HEK293 (cell line): Measurements from ENCODE around the gene DRAP1.

ENCODE experiments used
- CTCF ChIA-PET: fragments of 350-600 bp; formaldehyde crosslinking; extraction: SDS; loops from one replicate; lab custom pipeline; 2021; ENCODE audit warnings: antibody characterized with exemption; lab: Yijun Ruan, JAX
- POLR2A ChIA-PET: fragments of 300-600 bp; formaldehyde crosslinking; extraction: SDS; loops from one replicate; lab custom pipeline; 2020; ENCODE audit warnings: antibody characterized with exemption, inconsistent platforms; lab: Yijun Ruan, JAX
- H3K27ac ChIP-seq: fragments of 200-500 bp; sonication (Bioruptor generic); 2 replicates; pipeline ENCODE4 v1.5.1; 2014; ENCODE audit warnings: low read depth, low read length, control low read depth, inconsistent platforms; ENCODE audit errors: extremely low read depth
- H3K36me3 ChIP-seq, 2 experiments: fragments of 200-500 bp in 1 of 2; sonication (Bioruptor generic) in 1 of 2; 1 replicate in 1 of 2; 2 replicates in 1 of 2; pipeline ENCODE4 v1.5.1; 2014 to 2017; ENCODE audit warnings: inconsistent platforms in 2 of 2, low read length in 2 of 2; ENCODE audit not compliant: control insufficient read depth in 2 of 2, insufficient read depth in 1 of 2
- H3K4me1 ChIP-seq: fragments of 200-500 bp; sonication (Bioruptor generic); 2 replicates; pipeline ENCODE4 v1.5.1; 2014; ENCODE audit warnings: mild to moderate bottlenecking, low read length, inconsistent platforms; ENCODE audit not compliant: control insufficient read depth, insufficient read depth
- H3K4me3 ChIP-seq: 2 replicates; pipeline ENCODE4 v1.5.1; 2011; ENCODE audit warnings: low read depth, mild to moderate bottlenecking, control low read depth, low read length, moderate library complexity
- H3K9me3 ChIP-seq: fragments of 200-500 bp; sonication (Bioruptor generic); 2 replicates; pipeline ENCODE4 v1.5.1; 2014; ENCODE audit warnings: low read depth, low read length, inconsistent platforms; ENCODE audit not compliant: control insufficient read depth, insufficient read depth
- BCL11A ChIP-seq: fragments of 450-650 bp; formaldehyde crosslinking; IDR thresholded peaks from 2 replicates; pipeline ENCODE4 v1.5.1; 2016; ENCODE audit warnings: low read depth, missing biosample characterization, missing genetic modification characterization
- BCL11B ChIP-seq: fragments of 450-650 bp; formaldehyde crosslinking; IDR thresholded peaks from 2 replicates; pipeline ENCODE4 v1.5.1; 2016; ENCODE audit warnings: low read depth, missing biosample characterization, missing genetic modification characterization
- FEZF1 ChIP-seq: fragments of 450-650 bp; formaldehyde crosslinking; IDR thresholded peaks from 2 replicates; pipeline ENCODE4 v1.5.1; 2016; ENCODE audit warnings: missing biosample characterization, missing genetic modification characterization
- GLI4 ChIP-seq: fragments of 450-650 bp; formaldehyde crosslinking; IDR thresholded peaks from 2 replicates; pipeline ENCODE4 v1.5.1; 2016; ENCODE audit warnings: missing biosample characterization, missing genetic modification characterization
- HOXC10 ChIP-seq: sonication (generic); formaldehyde crosslinking; IDR thresholded peaks from 2 replicates; pipeline ENCODE4 v1.8.1; 2023; ENCODE audit warnings: mild to moderate bottlenecking, missing genetic modification reagents
- SP3 ChIP-seq: fragments of 450-650 bp; formaldehyde crosslinking; IDR thresholded peaks from 2 replicates; pipeline ENCODE4 v1.5.1; 2016; ENCODE audit warnings: missing biosample characterization, missing genetic modification characterization
- TCF7L2 ChIP-seq: IDR thresholded peaks from 2 replicates; pipeline ENCODE4 v1.6.1; 2011; ENCODE audit warnings: low read depth, mild to moderate bottlenecking, inconsistent platforms, low read length, moderate library complexity, borderline replicate concordance
- TRIM28 ChIP-seq: IDR thresholded peaks from 2 replicates; pipeline ENCODE4 v1.6.1; 2011; ENCODE audit warnings: low read length, control low read depth, borderline replicate concordance
- ZEB2 ChIP-seq: fragments of 450-650 bp; formaldehyde crosslinking; IDR thresholded peaks from 2 replicates; pipeline ENCODE4 v1.5.1; 2016; ENCODE audit warnings: missing biosample characterization, missing genetic modification characterization
- ZNF10 ChIP-seq: fragments of 450-650 bp; formaldehyde crosslinking; IDR thresholded peaks from 2 replicates; pipeline ENCODE4 v1.5.1; 2017; ENCODE audit warnings: missing biosample characterization, missing genetic modification characterization
- ZNF266 ChIP-seq: fragments of 450-650 bp; formaldehyde crosslinking; IDR thresholded peaks from 2 replicates; pipeline ENCODE4 v1.5.1; 2016; ENCODE audit warnings: missing biosample characterization, missing genetic modification characterization, low read depth
- ZNF341 ChIP-seq: fragments of 450-650 bp; formaldehyde crosslinking; IDR thresholded peaks from 2 replicates; pipeline ENCODE4; 2016; ENCODE audit warnings: low read depth, missing biosample characterization, missing genetic modification characterization
- ZNF585B ChIP-seq: fragments of 450-650 bp; formaldehyde crosslinking; IDR thresholded peaks from 2 replicates; pipeline ENCODE4 v1.5.1; 2016; ENCODE audit warnings: missing biosample characterization, missing genetic modification characterization
- TF ChIP-seq, protein P1 (sequence below): fragments of 450-650 bp; formaldehyde crosslinking; IDR thresholded peaks from 2 replicates; pipeline ENCODE4 v1.5.1; 2016; ENCODE audit warnings: missing biosample characterization, missing genetic modification characterization
- TF ChIP-seq, protein P2 (sequence below): fragments of 450-650 bp; formaldehyde crosslinking; conservative IDR thresholded peaks from 2 replicates; pipeline ENCODE4 v1.5.1; 2016; ENCODE audit warnings: low read depth, missing biosample characterization, missing genetic modification characterization
- TF ChIP-seq, protein P3 (sequence below): fragments of 450-650 bp; formaldehyde crosslinking; IDR thresholded peaks from 2 replicates; pipeline ENCODE4 v1.5.1; 2016; ENCODE audit warnings: missing biosample characterization, missing genetic modification characterization, low read depth
- TF ChIP-seq, protein P4 (sequence below): fragments of 450-650 bp; formaldehyde crosslinking; IDR thresholded peaks from 2 replicates; pipeline ENCODE4 v1.5.1; 2017; ENCODE audit warnings: missing biosample characterization, missing genetic modification characterization
- TF ChIP-seq, protein P5 (sequence below): fragments of 450-650 bp; formaldehyde crosslinking; IDR thresholded peaks from 2 replicates; pipeline ENCODE4 v1.5.1; 2016; ENCODE audit warnings: missing biosample characterization, missing genetic modification characterization
- TF ChIP-seq, protein P6 (sequence below): fragments of 450-650 bp; formaldehyde crosslinking; IDR thresholded peaks from 2 replicates; pipeline ENCODE4; 2016; ENCODE audit warnings: missing biosample characterization, missing genetic modification characterization

Gene DRAP1

DNA sequence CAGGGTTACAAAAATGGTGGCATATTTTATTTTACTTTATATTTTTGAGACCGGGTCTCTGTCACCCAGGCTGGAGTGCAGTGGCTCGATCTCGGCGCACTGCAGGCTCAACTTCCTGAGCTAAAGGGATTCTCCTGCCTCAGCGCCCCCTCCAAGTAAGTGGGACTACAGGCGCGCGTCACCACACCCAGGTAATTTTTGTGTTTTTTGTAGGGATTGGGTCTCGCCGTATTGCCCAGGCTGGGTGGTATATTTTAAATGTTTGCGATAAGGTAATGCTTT is 18.4 kb upstream of the DRAP1 start:
- no peak overlapping the region for H3K27ac ChIP-seq
- TF ChIP-seq ZNF10: no peak
- no peak for TF ChIP-seq TRIM28
- no peak for TF ChIP-seq BCL11A (tag by site-specific recombination)
- TF ChIP-seq, protein P1, sequence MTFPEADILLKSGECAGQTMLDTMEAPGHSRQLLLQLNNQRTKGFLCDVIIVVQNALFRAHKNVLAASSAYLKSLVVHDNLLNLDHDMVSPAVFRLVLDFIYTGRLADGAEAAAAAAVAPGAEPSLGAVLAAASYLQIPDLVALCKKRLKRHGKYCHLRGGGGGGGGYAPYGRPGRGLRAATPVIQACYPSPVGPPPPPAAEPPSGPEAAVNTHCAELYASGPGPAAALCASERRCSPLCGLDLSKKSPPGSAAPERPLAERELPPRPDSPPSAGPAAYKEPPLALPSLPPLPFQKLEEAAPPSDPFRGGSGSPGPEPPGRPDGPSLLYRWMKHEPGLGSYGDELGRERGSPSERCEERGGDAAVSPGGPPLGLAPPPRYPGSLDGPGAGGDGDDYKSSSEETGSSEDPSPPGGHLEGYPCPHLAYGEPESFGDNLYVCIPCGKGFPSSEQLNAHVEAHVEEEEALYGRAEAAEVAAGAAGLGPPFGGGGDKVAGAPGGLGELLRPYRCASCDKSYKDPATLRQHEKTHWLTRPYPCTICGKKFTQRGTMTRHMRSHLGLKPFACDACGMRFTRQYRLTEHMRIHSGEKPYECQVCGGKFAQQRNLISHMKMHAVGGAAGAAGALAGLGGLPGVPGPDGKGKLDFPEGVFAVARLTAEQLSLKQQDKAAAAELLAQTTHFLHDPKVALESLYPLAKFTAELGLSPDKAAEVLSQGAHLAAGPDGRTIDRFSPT: no peak
- TF ChIP-seq GLI4: no peak
- TF ChIP-seq, protein P2, sequence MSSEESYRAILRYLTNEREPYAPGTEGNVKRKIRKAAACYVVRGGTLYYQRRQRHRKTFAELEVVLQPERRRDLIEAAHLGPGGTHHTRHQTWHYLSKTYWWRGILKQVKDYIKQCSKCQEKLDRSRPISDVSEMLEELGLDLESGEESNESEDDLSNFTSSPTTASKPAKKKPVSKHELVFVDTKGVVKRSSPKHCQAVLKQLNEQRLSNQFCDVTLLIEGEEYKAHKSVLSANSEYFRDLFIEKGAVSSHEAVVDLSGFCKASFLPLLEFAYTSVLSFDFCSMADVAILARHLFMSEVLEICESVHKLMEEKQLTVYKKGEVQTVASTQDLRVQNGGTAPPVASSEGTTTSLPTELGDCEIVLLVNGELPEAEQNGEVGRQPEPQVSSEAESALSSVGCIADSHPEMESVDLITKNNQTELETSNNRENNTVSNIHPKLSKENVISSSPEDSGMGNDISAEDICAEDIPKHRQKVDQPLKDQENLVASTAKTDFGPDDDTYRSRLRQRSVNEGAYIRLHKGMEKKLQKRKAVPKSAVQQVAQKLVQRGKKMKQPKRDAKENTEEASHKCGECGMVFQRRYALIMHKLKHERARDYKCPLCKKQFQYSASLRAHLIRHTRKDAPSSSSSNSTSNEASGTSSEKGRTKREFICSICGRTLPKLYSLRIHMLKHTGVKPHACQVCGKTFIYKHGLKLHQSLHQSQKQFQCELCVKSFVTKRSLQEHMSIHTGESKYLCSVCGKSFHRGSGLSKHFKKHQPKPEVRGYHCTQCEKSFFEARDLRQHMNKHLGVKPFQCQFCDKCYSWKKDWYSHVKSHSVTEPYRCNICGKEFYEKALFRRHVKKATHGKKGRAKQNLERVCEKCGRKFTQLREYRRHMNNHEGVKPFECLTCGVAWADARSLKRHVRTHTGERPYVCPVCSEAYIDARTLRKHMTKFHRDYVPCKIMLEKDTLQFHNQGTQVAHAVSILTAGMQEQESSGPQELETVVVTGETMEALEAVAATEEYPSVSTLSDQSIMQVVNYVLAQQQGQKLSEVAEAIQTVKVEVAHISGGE (tag by site-specific recombination): no peak
- TF ChIP-seq TCF7L2: no peak
- TF ChIP-seq, protein P3, sequence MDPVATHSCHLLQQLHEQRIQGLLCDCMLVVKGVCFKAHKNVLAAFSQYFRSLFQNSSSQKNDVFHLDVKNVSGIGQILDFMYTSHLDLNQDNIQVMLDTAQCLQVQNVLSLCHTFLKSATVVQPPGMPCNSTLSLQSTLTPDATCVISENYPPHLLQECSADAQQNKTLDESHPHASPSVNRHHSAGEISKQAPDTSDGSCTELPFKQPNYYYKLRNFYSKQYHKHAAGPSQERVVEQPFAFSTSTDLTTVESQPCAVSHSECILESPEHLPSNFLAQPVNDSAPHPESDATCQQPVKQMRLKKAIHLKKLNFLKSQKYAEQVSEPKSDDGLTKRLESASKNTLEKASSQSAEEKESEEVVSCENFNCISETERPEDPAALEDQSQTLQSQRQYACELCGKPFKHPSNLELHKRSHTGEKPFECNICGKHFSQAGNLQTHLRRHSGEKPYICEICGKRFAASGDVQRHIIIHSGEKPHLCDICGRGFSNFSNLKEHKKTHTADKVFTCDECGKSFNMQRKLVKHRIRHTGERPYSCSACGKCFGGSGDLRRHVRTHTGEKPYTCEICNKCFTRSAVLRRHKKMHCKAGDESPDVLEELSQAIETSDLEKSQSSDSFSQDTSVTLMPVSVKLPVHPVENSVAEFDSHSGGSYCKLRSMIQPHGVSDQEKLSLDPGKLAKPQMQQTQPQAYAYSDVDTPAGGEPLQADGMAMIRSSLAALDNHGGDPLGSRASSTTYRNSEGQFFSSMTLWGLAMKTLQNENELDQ (tag by site-specific recombination): no peak
- no peak for TF ChIP-seq HOXC10 (CRISPR knock-in tag)
- no peak for TF ChIP-seq ZNF585B (tag by site-specific recombination)
- TF ChIP-seq, protein P4, sequence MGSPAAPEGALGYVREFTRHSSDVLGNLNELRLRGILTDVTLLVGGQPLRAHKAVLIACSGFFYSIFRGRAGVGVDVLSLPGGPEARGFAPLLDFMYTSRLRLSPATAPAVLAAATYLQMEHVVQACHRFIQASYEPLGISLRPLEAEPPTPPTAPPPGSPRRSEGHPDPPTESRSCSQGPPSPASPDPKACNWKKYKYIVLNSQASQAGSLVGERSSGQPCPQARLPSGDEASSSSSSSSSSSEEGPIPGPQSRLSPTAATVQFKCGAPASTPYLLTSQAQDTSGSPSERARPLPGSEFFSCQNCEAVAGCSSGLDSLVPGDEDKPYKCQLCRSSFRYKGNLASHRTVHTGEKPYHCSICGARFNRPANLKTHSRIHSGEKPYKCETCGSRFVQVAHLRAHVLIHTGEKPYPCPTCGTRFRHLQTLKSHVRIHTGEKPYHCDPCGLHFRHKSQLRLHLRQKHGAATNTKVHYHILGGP: no peak
- TF ChIP-seq SP3 (tag by site-specific recombination): no peak
- TF ChIP-seq, protein P5, sequence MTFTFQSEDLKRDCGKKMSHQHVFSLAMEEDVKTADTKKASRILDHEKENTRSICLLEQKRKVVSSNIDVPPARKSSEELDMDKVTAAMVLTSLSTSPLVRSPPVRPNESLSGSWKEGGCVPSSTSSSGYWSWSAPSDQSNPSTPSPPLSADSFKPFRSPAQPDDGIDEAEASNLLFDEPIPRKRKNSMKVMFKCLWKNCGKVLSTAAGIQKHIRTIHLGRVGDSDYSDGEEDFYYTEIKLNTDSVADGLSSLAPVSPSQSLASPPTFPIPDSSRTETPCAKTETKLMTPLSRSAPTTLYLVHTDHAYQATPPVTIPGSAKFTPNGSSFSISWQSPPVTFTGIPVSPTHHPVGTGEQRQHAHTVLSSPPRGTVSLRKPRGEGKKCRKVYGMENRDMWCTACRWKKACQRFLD (tag by site-specific recombination): no peak
- TF ChIP-seq ZEB2 (tag by site-specific recombination): no peak
- TF ChIP-seq FEZF1 (tag by site-specific recombination): no peak
- no peak for TF ChIP-seq ZNF266 (tag by site-specific recombination)
- TF ChIP-seq BCL11B (tag by site-specific recombination): no peak
- TF ChIP-seq, protein P6, sequence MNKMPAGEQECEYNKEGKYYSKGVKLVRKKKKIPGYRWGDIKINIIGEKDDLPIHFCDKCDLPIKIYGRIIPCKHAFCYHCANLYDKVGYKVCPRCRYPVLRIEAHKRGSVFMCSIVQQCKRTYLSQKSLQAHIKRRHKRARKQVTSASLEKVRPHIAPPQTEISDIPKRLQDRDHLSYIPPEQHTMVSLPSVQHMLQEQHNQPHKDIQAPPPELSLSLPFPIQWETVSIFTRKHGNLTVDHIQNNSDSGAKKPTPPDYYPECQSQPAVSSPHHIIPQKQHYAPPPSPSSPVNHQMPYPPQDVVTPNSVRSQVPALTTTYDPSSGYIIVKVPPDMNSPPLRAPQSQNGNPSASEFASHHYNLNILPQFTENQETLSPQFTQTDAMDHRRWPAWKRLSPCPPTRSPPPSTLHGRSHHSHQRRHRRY (tag by site-specific recombination): no peak
- TF ChIP-seq ZNF341: no peak
- ChIA-PET CTCF (interaction anchor here (0.6 to 3.8 kb wide), 6 partner anchors 11 to 302 kb away, joined by 4 to 40 read pairs (median 6); partner anchors contain the start of genes CCDC85B and FIBP), POLR2A (interaction anchor here (0.7 to 4.9 kb wide), 5 partner anchors 11 to 43 kb away, joined by 3 to 74 read pairs (median 5); partner anchors contain the start of genes CCDC85B and FIBP)
- no peaks in the 10 kb centered on the region for H3K4me1 ChIP-seq
- H3K36me3 ChIP-seq: peaks cover 0 to 3% of the 10 kb centered on the region in 2 experiments; a peak in 1 of 3 replicates
- no peak overlapping the region for H3K4me3 ChIP-seq
- H3K9me3 ChIP-seq: no peaks in the 10 kb centered on the region
